AML-193 (cell line): ENCODE measurements around the gene TNXB.
"Not testable (repeated sequence)": the region's sequence is repeated elsewhere in the genome, so short reads cannot be mapped to it uniquely, and the experiment has no call there.

ENCODE experiments used
- DNase-seq, 2 experiments: peaks; one replicate each; lab custom pipeline; 2025; lab: John Stamatoyannopoulos, UW

Gene TNXB

DNA sequence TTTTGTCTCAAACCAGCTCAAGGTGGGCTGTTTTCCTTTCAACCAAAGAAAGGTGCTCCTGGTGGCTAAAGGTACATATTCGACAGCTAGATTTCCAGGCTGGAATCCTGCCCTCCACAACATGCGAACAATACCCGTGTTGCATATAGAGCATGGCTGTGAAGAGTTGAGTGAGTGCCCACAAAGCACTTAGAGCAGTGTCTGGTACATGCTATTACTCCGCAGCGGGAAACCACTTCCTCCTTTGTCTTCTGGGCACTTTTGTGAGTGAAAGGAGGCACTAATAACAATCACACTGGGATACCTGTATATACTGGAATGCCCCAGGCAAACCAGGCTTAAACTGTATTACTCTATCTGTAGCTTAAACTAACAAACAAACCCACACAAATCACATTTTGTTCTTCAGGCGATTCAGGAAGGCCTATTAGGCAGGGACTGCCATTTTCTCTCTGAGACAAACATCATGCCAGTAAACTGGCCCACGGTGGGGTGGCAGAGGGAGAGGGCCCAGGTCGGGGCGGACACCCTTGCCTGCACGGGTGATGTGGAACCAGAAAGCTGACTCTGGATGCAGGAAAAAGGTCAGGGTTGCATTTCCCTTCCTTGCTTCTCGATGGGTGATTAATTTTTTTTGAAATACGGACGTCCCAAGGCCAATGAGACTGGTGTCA lies 104.1 kb downstream of the TNXB start:
- not testable (repeated sequence) for DNase-seq

DNA sequence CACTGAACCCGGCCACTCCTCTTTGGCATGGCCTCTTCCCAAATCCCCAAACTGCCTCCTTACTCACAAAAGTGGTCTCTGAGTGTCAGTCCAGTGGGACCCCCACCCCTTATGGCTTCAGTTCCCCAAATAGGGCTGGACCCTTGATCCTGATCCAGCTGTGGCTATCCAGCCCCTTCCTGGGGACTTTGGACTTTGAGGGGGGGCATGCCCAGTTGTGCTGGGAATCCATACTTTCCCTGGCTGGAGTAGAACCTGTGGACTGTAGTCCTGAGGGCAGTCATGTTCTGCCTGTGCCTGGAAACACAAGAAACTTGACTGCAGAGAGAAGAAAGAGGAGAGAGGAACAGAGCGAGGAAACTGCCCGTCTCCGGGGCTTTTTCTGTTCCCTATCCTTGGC lies 104.7 kb downstream of the TNXB start:
- DNase-seq = not testable (repeated sequence)

DNA sequence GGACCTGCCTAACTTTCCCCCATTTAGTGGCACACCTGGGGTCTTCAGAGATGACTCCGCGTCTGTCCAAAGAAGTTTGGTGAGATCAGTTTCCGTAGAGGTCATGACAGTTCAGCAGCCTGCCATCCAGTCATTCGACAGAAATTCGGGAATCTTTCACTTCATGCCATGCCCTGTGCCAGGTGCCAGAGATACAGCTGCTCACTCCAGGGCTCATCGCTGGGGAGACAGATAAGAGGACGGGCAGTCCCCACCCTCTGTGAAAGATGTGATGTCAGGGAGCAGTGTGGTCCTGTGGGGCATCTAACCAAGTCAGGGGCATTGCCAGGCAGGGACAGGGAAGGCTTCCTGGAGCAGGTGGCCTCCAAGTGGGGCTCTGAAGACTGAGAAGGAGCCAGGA lies 105.8 kb downstream of the TNXB start:
- not testable (repeated sequence) for DNase-seq

GRCh38 chr6:32002546-32003268 lies 106.4 kb downstream of the TNXB start:
- DNase-seq = not testable (repeated sequence)

DNA sequence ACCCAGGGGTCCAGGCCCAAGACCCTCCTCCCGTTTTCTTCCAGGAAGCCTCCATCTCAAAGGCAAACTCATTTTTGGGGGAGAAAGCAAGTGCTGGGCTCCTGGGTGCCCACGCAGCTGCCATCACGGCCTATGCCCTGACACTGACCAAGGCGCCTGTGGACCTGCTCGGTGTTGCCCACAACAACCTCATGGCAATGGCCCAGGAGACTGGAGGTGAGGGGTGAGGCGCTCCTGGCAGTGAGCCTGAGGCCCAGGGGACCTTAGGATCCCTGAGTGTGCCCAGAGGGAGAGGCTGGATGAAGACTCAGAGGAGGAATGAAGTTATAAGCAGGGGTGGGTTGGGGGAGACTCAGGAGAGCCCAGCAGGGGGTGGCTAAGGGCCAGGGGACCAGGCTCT lies 112.8 kb downstream of the TNXB start:
- DNase-seq = not testable (repeated sequence)

DNA sequence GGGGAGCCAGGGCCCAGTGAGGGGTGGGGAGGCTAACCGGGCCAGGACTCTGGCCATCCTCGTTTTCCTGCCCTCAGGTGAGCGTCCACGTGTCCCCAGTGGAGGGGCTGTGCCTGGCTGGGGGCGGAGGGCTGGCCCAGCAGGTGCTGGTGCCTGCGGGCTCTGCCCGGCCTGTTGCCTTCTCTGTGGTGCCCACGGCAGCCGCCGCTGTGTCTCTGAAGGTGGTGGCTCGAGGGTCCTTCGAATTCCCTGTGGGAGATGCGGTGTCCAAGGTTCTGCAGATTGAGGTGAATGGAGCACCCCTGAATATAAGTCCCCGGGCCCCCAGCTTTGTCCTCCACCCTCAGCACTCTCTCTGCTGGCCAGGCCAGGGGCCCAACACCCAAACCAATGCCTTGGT lies 114.7 kb downstream of the TNXB start:
- not testable (repeated sequence) for DNase-seq
